Endodermal cell (in vitro differentiated cells): ENCODE data around the gene LHX3. TPM values are rescaled to one million over a fixed set of nuclear protein-coding genes. Genes with fewer than 3 reads are reported as not detected.

Experiments used
- DNase-seq: peaks from one replicate; pipeline ENCODE4 v3.0.0-alpha.2; 2017
- H3K27ac ChIP-seq: 2 replicates; pipeline ENCODE4 v1.5.1; 2013; ENCODE audit warnings: mild to moderate bottlenecking, low read depth, low read length, moderate library complexity
- H3K27me3 ChIP-seq: 2 replicates; pipeline ENCODE4 v1.6.1; 2013; ENCODE audit warnings: mild to moderate bottlenecking, low read length, moderate library complexity; ENCODE audit not compliant: insufficient read depth, control insufficient read depth, poor library complexity, severe bottlenecking
- H3K36me3 ChIP-seq: 2 replicates; pipeline ENCODE4 v1.7.0; 2013; ENCODE audit warnings: mild to moderate bottlenecking, low read length, moderate library complexity; ENCODE audit not compliant: control insufficient read depth, insufficient read depth
- H3K4me1 ChIP-seq: one replicate; pipeline ENCODE4 v1.7.0; 2013; ENCODE audit warnings: low read length; ENCODE audit not compliant: control insufficient read depth, insufficient read depth
- H3K4me3 ChIP-seq: 2 replicates; pipeline ENCODE4 v1.5.1; 2013; ENCODE audit warnings: mild to moderate bottlenecking, low read length, moderate library complexity
- H3K9ac ChIP-seq: 2 replicates; pipeline ENCODE4 v1.6.1; 2013; ENCODE audit warnings: mild to moderate bottlenecking, low read length, moderate library complexity; ENCODE audit not compliant: poor library complexity, severe bottlenecking; ENCODE audit errors: extremely low read depth
- H3K9me3 ChIP-seq: 2 replicates; pipeline ENCODE4 v1.6.1; 2013; ENCODE audit warnings: mild to moderate bottlenecking, low read length, moderate library complexity; ENCODE audit not compliant: control insufficient read depth
- H3K27ac Mint-ChIP-seq: 2 replicates; pipeline ENCODE4 v1.8.0; 2020; ENCODE audit warnings: mixed read lengths
- H3K27me3 Mint-ChIP-seq: 2 replicates; pipeline ENCODE4 v1.8.0; 2021; ENCODE audit warnings: mild to moderate bottlenecking, mixed read lengths; ENCODE audit not compliant: insufficient read depth
- H3K36me3 Mint-ChIP-seq: 2 replicates; pipeline ENCODE4 v1.8.0; 2020; ENCODE audit warnings: low read depth, mixed read lengths
- H3K4me1 Mint-ChIP-seq: 2 replicates; pipeline ENCODE4 v1.8.0; 2020; ENCODE audit warnings: mixed read lengths
- H3K4me3 Mint-ChIP-seq: 2 replicates; pipeline ENCODE4 v1.8.0; 2020; ENCODE audit warnings: mild to moderate bottlenecking, moderate library complexity, mixed read lengths
- H3K9me3 Mint-ChIP-seq: 2 replicates; pipeline ENCODE4 v1.8.0; 2020; ENCODE audit warnings: mild to moderate bottlenecking, mixed read lengths
- CTCF ChIP-seq: fragments of 200-600 bp; sonication (generic); conservative IDR thresholded peaks from 2 replicates; pipeline ENCODE4 v1.5.0; 2021; ENCODE audit warnings: antibody characterized with exemption, mild to moderate bottlenecking
- WGBS, 2 experiments: methylation state at CpG; one replicate each; pipeline versions ENCODE4 v1.1.5 to v1.1.7; 2013; ENCODE audit warnings: missing lambda C conversion rate in 2 of 2, mixed read lengths in 1 of 2; ENCODE audit not compliant: insufficient coverage in 1 of 2, insufficient read length in 1 of 2; 5-methylcytosine and 5-hydroxymethylcytosine counted together
- total RNA-seq, 2 donors: library from RNA; stranded (reverse); fragmentation: NEBNext Ultra II Directional in 1 of 2; extraction: Animal tissue kit (Norgen Biotek cat#: 25700) in 1 of 2; gene quantifications; 2 replicates in 1 of 2; 3 replicates in 1 of 2; pipeline ENCODE4 v1.2.1, GENCODE V29; 2021

The LHX3 gene
- total RNA-seq, 2 donors from 2014 or later = not detected

- Histone ChIP-seq H3K9me3 (no peaks in the 10 kb centered on the region), H3K27ac (no peak overlapping the region), H3K27me3 (no peaks in the 10 kb centered on the region), H3K36me3 (no peaks in the 10 kb centered on the region), H3K4me1 (peaks cover 7% of the 10 kb centered on the region), H3K9ac (no peak overlapping the region), H3K4me3 (peak overlapping the region; percentile 87)
- no peak for DNase-seq
- no peak for TF ChIP-seq CTCF
- peaks cover 17% of the 10 kb centered on the region for H3K4me1 Mint-ChIP-seq
- no peaks in the 10 kb centered on the region for H3K9me3 Mint-ChIP-seq
- H3K36me3 Mint-ChIP-seq = no peaks in the 10 kb centered on the region
- H3K27ac Mint-ChIP-seq = peak overlapping the region; percentile 90
- WGBS, 2 experiments = 6 to 13% methylated on average over 3 to 6 of the region's 6 CpGs
- peaks cover 10% of the 10 kb centered on the region for H3K27me3 Mint-ChIP-seq
- peak overlapping the region; percentile 78 for H3K4me3 Mint-ChIP-seq
Measured at GRCh38 chr9:136244969-136245218, 40.0 kb upstream of the LHX3 start.

- peak overlapping the region; percentile 90 for H3K27ac Mint-ChIP-seq
- no peak overlapping the region for H3K27ac ChIP-seq
- H3K27me3 Mint-ChIP-seq = peaks cover 10% of the 10 kb centered on the region
- no peak for DNase-seq
- no peaks in the 10 kb centered on the region for H3K36me3 ChIP-seq
- H3K9me3 Mint-ChIP-seq = no peaks in the 10 kb centered on the region
- H3K27me3 ChIP-seq = no peaks in the 10 kb centered on the region
- H3K4me1 ChIP-seq = peaks cover 7% of the 10 kb centered on the region
- no peak overlapping the region for H3K9ac ChIP-seq
- no peak for TF ChIP-seq CTCF
- peak overlapping the region; percentile 78 for H3K4me3 Mint-ChIP-seq
- peaks cover 17% of the 10 kb centered on the region for H3K4me1 Mint-ChIP-seq
- WGBS, 2 experiments = 42% methylated on average over 11 of the region's 11 CpGs
- no peaks in the 10 kb centered on the region for H3K36me3 Mint-ChIP-seq
- H3K4me3 ChIP-seq = peak overlapping the region; percentile 87
- H3K9me3 ChIP-seq = no peaks in the 10 kb centered on the region
Measured at GRCh38 chr9:136244122-136244968, 39.4 kb upstream of the LHX3 start.

GRCh38 chr9:136243631-136244030, 38.7 kb upstream of the LHX3 start:
- WGBS, 2 experiments = 78 to 92% methylated on average over 4 of the region's 4 CpGs
- DNase-seq = no peak
- Mint-ChIP-seq H3K27me3 (peaks cover 10% of the 10 kb centered on the region), H3K4me1 (peaks cover 17% of the 10 kb centered on the region), H3K4me3 (peak overlapping the region; percentile 78), H3K36me3 (no peaks in the 10 kb centered on the region), H3K27ac (peak overlapping the region; percentile 7), H3K9me3 (no peaks in the 10 kb centered on the region)
- Histone ChIP-seq H3K4me1 (peaks cover 7% of the 10 kb centered on the region), H3K36me3 (no peaks in the 10 kb centered on the region), H3K27ac (no peak overlapping the region), H3K27me3 (no peaks in the 10 kb centered on the region), H3K4me3 (peak overlapping the region; percentile 87), H3K9me3 (no peaks in the 10 kb centered on the region), H3K9ac (no peak overlapping the region)
- no peak for TF ChIP-seq CTCF
